ENCODE results near the gene GABBR2. TPM values are rescaled to one million over a fixed set of nuclear protein-coding genes. Genes with fewer than 3 reads are reported as not detected.

The GABBR2 gene
- total and polyA plus RNA-seq, 2 experiments from 2014 or later = 0.89 to 1.3 TPM

GRCh38 chr9:98570663-98571440, 137.9 kb downstream of the GABBR2 start:
- Mint-ChIP-seq H3K4me1 (no peaks in the 10 kb centered on the region), H3K9me3 (no peaks in the 10 kb centered on the region; the same call in 2 of the 3 replicates), H3K4me3 (no peak overlapping the region), H3K36me3 (ENCODE audit: low read depth) (no peaks in the 10 kb centered on the region), H3K27ac (no peak overlapping the region), H3K27me3 (ENCODE audit: insufficient read depth, low read depth, poor library complexity) (peaks cover 3% of the 10 kb centered on the region)
- Histone ChIP-seq H3K4me1 (ENCODE audit: insufficient read depth) (no peaks in the 10 kb centered on the region), H3F3A (replicated peaks; ENCODE audit: low read depth) (no peaks in the 10 kb centered on the region), H4K20me1 (replicated peaks; ENCODE audit: insufficient read depth) (no peaks in the 10 kb centered on the region), H3K9me2 (ENCODE audit: insufficient read depth) (no peaks in the 10 kb centered on the region), H3K27ac (ENCODE audit: low read depth) (no peak overlapping the region), H3K4me3 (no peak overlapping the region), H3K4me2 (no peak overlapping the region), H3K27me3 (ENCODE audit: insufficient read depth) (no peaks in the 10 kb centered on the region), H3K79me2 (replicated peaks; ENCODE audit: insufficient read depth) (no peaks in the 10 kb centered on the region), H3K36me3 (ENCODE audit: insufficient read depth) (no peaks in the 10 kb centered on the region), H2AFZ (peak overlapping the region; percentile 76; the same call in 1 of the 2 replicates)
- ATAC-seq (peak; percentile 92), DNase-seq (ENCODE audit: low spot score) (peak; percentile 70)
- TF ChIP-seq STAT1 (IDR thresholded peaks at IDR 0.05; ENCODE audit: unreplicated experiment) (no peak), CTCF (conservative IDR thresholded peaks at IDR 0.05; ENCODE audit: low read depth in 2 of 2) (peak; percentile 27 to 56; a peak in 3 of 4 replicates), CREB1 (CRISPR knock-in tag; IDR thresholded peaks at IDR 0.05; ENCODE audit: low read depth) (peak; percentile 71)

GRCh38 chr9:98570055-98570454, 138.7 kb downstream of the GABBR2 start:
- Histone ChIP-seq H3K4me2 (no peak overlapping the region), H4K20me1 (replicated peaks; ENCODE audit: insufficient read depth) (no peaks in the 10 kb centered on the region), H3K9me2 (ENCODE audit: insufficient read depth) (no peaks in the 10 kb centered on the region), H3K27me3 (ENCODE audit: insufficient read depth) (no peaks in the 10 kb centered on the region), H3K79me2 (replicated peaks; ENCODE audit: insufficient read depth) (no peaks in the 10 kb centered on the region), H2AFZ (peak overlapping the region; percentile 76; the same call in 1 of the 2 replicates), H3K27ac (ENCODE audit: low read depth) (no peak overlapping the region), H3K4me3 (no peak overlapping the region), H3K4me1 (ENCODE audit: insufficient read depth) (no peaks in the 10 kb centered on the region), H3F3A (replicated peaks; ENCODE audit: low read depth) (no peaks in the 10 kb centered on the region), H3K36me3 (ENCODE audit: insufficient read depth) (no peaks in the 10 kb centered on the region)
- no peak for ATAC-seq
- no peak overlapping the region for H3K4me3 Mint-ChIP-seq
- H3K9me3 Mint-ChIP-seq = no peaks in the 10 kb centered on the region
- H3K27ac Mint-ChIP-seq = no peak overlapping the region
- peaks cover 2% of the 10 kb centered on the region for H3K27me3 Mint-ChIP-seq (ENCODE audit: insufficient read depth, low read depth, poor library complexity)
- no peaks in the 10 kb centered on the region for H3K36me3 Mint-ChIP-seq (ENCODE audit: low read depth)
- no peak for DNase-seq (ENCODE audit: low spot score)
- no peaks in the 10 kb centered on the region for H3K4me1 Mint-ChIP-seq
- TF ChIP-seq EZH2phosphoT487 (IDR thresholded peaks at IDR 0.05; ENCODE audit: unreplicated experiment) = no peak
- TF ChIP-seq NANOG (IDR thresholded peaks at IDR 0.05; ENCODE audit: borderline replicate concordance) = no peak
- no peak for TF ChIP-seq ZNF462 (CRISPR knock-in tag; IDR thresholded peaks at IDR 0.05)
- no peak for TF ChIP-seq ZNF114 (CRISPR knock-in tag; IDR thresholded peaks at IDR 0.05)
- no peak for TF ChIP-seq STAT1 (IDR thresholded peaks at IDR 0.05; ENCODE audit: unreplicated experiment)
- TF ChIP-seq CREB1 (CRISPR knock-in tag; IDR thresholded peaks at IDR 0.05; ENCODE audit: low read depth) = no peak
- TF ChIP-seq POLR2AphosphoS5 (IDR thresholded peaks at IDR 0.05; ENCODE audit: low read depth) = no peak
- TF ChIP-seq ETS1 (IDR thresholded peaks at IDR 0.05) = no peak
- no peak for TF ChIP-seq ZNF331 (CRISPR knock-in tag; IDR thresholded peaks at IDR 0.05; ENCODE audit: low read depth)

All from GM23338 (cell line).